K562 (cell line): ENCODE results near the gene RAI14. TPM values are rescaled to one million over a fixed set of nuclear protein-coding genes. Genes with fewer than 3 reads are reported as not detected.

ENCODE experiments used
- ATAC-seq: fragments of 200-7000 bp; cut with Tn5 transposase; 3 replicates; pipeline ENCODE4 v1.9.1; 2020; ENCODE audit warnings: moderate library complexity
- BruUV-seq: library from RNA; stranded (reverse); fragments of 400-500 nt; replicated peaks from 2 replicates; lab custom pipeline; 2021; lab: Mats Ljungman, UMichigan
- CTCF ChIA-PET: fragments of 300-600 bp; formaldehyde crosslinking; extraction: SDS; loops from one replicate; lab custom pipeline; 2021; ENCODE audit warnings: low intra/inter-chr PET ratio; lab: Yijun Ruan, JAX
- POLR2A ChIA-PET: fragments of 300-600, 350-650 bp; sonication (Branson Sonifier 250); formaldehyde crosslinking; extraction: SDS; loops from one replicate; lab custom pipeline; 2021; ENCODE audit warnings: antibody characterized with exemption, inconsistent platforms; lab: Yijun Ruan, JAX
- DNase-seq, 4 experiments: peaks; one replicate each; pipeline versions ENCODE4 v3.0.0 to v3.0.0-alpha.2; 2011 to 2018; ENCODE audit warnings: low spot score in 3 of 4, mixed read lengths in 3 of 4; ENCODE audit errors: extremely low read depth in 1 of 4
- FAIRE-seq: peaks from 2 replicates; lab custom pipeline; 2011; peaks lifted over from hg19 to GRCh38; lab: Jason Lieb, UNC
- H2AFZ ChIP-seq: 2 replicates; pipeline ENCODE4 v1.6.0; 2011; ENCODE audit warnings: low read depth, low read length, control low read depth, inconsistent platforms
- H3K27ac ChIP-seq: fragments of 200-600 bp; 3 replicates; pipeline ENCODE4 v1.8.0; 2011; ENCODE audit warnings: low read depth, mild to moderate bottlenecking, control low read depth, inconsistent platforms, low read length, moderate library complexity, mixed read lengths; ENCODE audit errors: extremely low read depth
- H3K27me3 ChIP-seq, 2 experiments: fragments of 300-600 bp in 1 of 2; 2 replicates in 1 of 2; 3 replicates in 1 of 2; pipeline versions ENCODE4 v1.6.0 to v1.8.0; 2011; ENCODE audit warnings: inconsistent platforms in 2 of 2, low read length in 2 of 2, mild to moderate bottlenecking in 1 of 2, mixed read lengths in 1 of 2, moderate library complexity in 1 of 2; ENCODE audit not compliant: control insufficient read depth in 2 of 2, insufficient read depth in 2 of 2
- H3K36me3 ChIP-seq: fragments of 300-600 bp; 3 replicates; pipeline ENCODE4 v1.8.0; 2011; ENCODE audit warnings: mild to moderate bottlenecking, low read length, inconsistent platforms; ENCODE audit not compliant: control insufficient read depth, insufficient read depth
- H3K4me1 ChIP-seq, 2 experiments: fragments of 200-600 bp in 1 of 2; replicated peaks in 1 of 2; 2 replicates in 1 of 2; 3 replicates in 1 of 2; pipeline versions ENCODE4 v1.5.1 to v1.8.0; 2011; ENCODE audit warnings: inconsistent platforms in 2 of 2, low read length in 2 of 2, mild to moderate bottlenecking in 1 of 2, mixed read lengths in 1 of 2, moderate library complexity in 1 of 2; ENCODE audit not compliant: control insufficient read depth in 2 of 2, insufficient read depth in 2 of 2
- H3K4me2 ChIP-seq: 2 replicates; pipeline ENCODE4 v1.6.1; 2011; ENCODE audit warnings: low read length, control low read depth, inconsistent platforms, mixed read lengths; ENCODE audit not compliant: insufficient read depth
- H3K4me3 ChIP-seq: fragments of 200-600 bp; sonication (generic), shearing (Covaris generic); 2 replicates; pipeline ENCODE4 v1.5.1; 2016; ENCODE audit warnings: control low read depth, inconsistent platforms
- H3K79me2 ChIP-seq: fragments of 200-600 bp; 3 replicates; pipeline ENCODE4 v1.8.0; 2011; ENCODE audit warnings: low read length, inconsistent platforms; ENCODE audit not compliant: control insufficient read depth, insufficient read depth
- H3K9ac ChIP-seq, 2 experiments: 2 replicates each; pipeline versions ENCODE4 v1.6.0 to v1.6.1; 2011; ENCODE audit warnings: low read depth in 2 of 2, low read length in 2 of 2, control low read depth in 1 of 2, inconsistent platforms in 1 of 2, mild to moderate bottlenecking in 1 of 2, mixed read lengths in 1 of 2; ENCODE audit not compliant: insufficient read depth in 1 of 2
- H3K9me1 ChIP-seq: one replicate; pipeline ENCODE4 v1.6.0; 2011; ENCODE audit warnings: inconsistent platforms, mild to moderate bottlenecking, low read length, moderate library complexity; ENCODE audit not compliant: control insufficient read depth, insufficient read depth
- H3K9me3 ChIP-seq: replicated peaks from 2 replicates; pipeline ENCODE4 v1.5.1; 2011; ENCODE audit warnings: low read depth, low read length, inconsistent platforms; ENCODE audit not compliant: control insufficient read depth, insufficient read depth
- H4K20me1 ChIP-seq: replicated peaks from 2 replicates; pipeline ENCODE4 v1.6.1; 2011; ENCODE audit warnings: low read length, inconsistent platforms, mixed read lengths; ENCODE audit not compliant: control insufficient read depth, insufficient read depth
- ARNT ChIP-seq, 2 experiments: fragments of 450-650 bp; IDR thresholded peaks; 2 replicates each; pipeline ENCODE4 v1.6.1; 2016; ENCODE audit warnings: mild to moderate bottlenecking in 1 of 2
- CBFA2T2 ChIP-seq: fragments of 450-650 bp; conservative IDR thresholded peaks from 2 replicates; pipeline ENCODE4 v1.6.1; 2017; ENCODE audit warnings: mild to moderate bottlenecking
- CBFA2T3 ChIP-seq: fragments of 450-650 bp; IDR thresholded peaks from 2 replicates; pipeline ENCODE4 v1.6.1; 2017
- CHCHD3 ChIP-seq: fragments of 250-450 bp; sonication (Bioruptor Pico); IDR thresholded peaks from 2 replicates; pipeline ENCODE4 v2.1.2; 2022; ENCODE audit warnings: mild to moderate bottlenecking
- CTCF ChIP-seq, 3 experiments: IDR thresholded peaks in 2 of 3; conservative IDR thresholded peaks in 1 of 3; 2 replicates each; pipeline ENCODE4 v1.5.1; 2011 to 2012; ENCODE audit warnings: low read length in 3 of 3, mild to moderate bottlenecking in 3 of 3, control low read depth in 2 of 3, improper control_type of control experiment in 1 of 3, inconsistent platforms in 1 of 3, low read depth in 1 of 3, mixed read lengths in 1 of 3, moderate library complexity in 1 of 3; ENCODE audit not compliant: insufficient read depth in 2 of 3
- E2F8 ChIP-seq: fragments of 450-650 bp; IDR thresholded peaks from 2 replicates; pipeline ENCODE4 v1.7.1; 2018; ENCODE audit warnings: mild to moderate bottlenecking, low read depth; ENCODE audit not compliant: partially characterized antibody
- FOSL1 ChIP-seq: fragments of 200-800 bp; sonication (Bioruptor generic); conservative IDR thresholded peaks from 2 replicates; pipeline ENCODE4 v1.6.1; 2016; ENCODE audit warnings: missing genetic modification characterization, missing compliant biosample characterization
- HSF4 ChIP-seq: fragments of 250-450 bp; sonication (Bioruptor Pico); IDR thresholded peaks from 2 replicates; pipeline ENCODE4 v2.1.2; 2022; ENCODE audit warnings: mild to moderate bottlenecking, moderate library complexity, borderline replicate concordance
- POLR2H ChIP-seq: IDR thresholded peaks from 2 replicates; pipeline ENCODE4 v1.6.1; 2016; ENCODE audit warnings: missing genetic modification characterization, low read depth, mild to moderate bottlenecking, control low read depth, missing compliant biosample characterization, moderate library complexity
- PRMT5 ChIP-seq: sonication (generic); formaldehyde crosslinking; IDR thresholded peaks from 2 replicates; pipeline ENCODE4 v1.5.0; 2020; ENCODE audit warnings: missing genetic modification reagents
- RERE ChIP-seq: sonication (generic); formaldehyde crosslinking; IDR thresholded peaks from 2 replicates; pipeline ENCODE4 v1.8.0; 2023; ENCODE audit warnings: missing genetic modification reagents, mild to moderate bottlenecking, borderline replicate concordance
- ZNF282 ChIP-seq: sonication (generic); formaldehyde crosslinking; IDR thresholded peaks from 2 replicates; pipeline ENCODE4 v1.8.1; 2023; ENCODE audit warnings: missing genetic modification reagents
- WGBS: fragments of 100-300 bp; shearing (Covaris generic); methylation state at CpG from one replicate; pipeline ENCODE4 v1.1.6; 2016; ENCODE audit warnings: low coverage, mixed read lengths; ENCODE audit not compliant: insufficient coverage; ENCODE audit errors: missing lambda C conversion rate; 5-methylcytosine and 5-hydroxymethylcytosine counted together
- in situ Hi-C: fragments of 300-500 bp; cut with MboI; formaldehyde crosslinking; loops from 4 replicates; pipeline ENCODE4 v1.15.0; 2018; ENCODE audit warnings: inconsistent platforms, mixed read lengths
- intact Hi-C: fragments of 100-400 bp; cut with micrococcal nuclease; formaldehyde crosslinking; loops from 2 replicates; pipeline ENCODE4 v1.14.2; 2022
- polyA plus RNA-seq, 8 experiments: library from polyadenylated mRNA; depleted of rRNA in 4 of 8; stranded (reverse) in 5 of 8; unstranded in 3 of 8; fragments of >200 nt; fragmentation: Nextera tagmentation in 2 of 8; fragmentation: Illumina TruSeq in 1 of 8; extraction: Ambion mirVana in 2 of 8; extraction: Trizol in 1 of 8; gene quantifications; 2 replicates each; pipeline versions ENCODE4 v1.2.1 to v1.2.3, GENCODE V29; 2011 to 2014; ENCODE audit warnings: inconsistent platforms in 1 of 8, missing spikeins in 1 of 8
- total RNA-seq, 7 experiments: library from RNA; depleted of rRNA in 6 of 7; stranded (reverse); fragments of >200 nt in 6 of 7; fragmentation: Illumina TruSeq in 2 of 7; extraction: Trizol in 2 of 7; gene quantifications; 2 replicates each; pipeline versions ENCODE4 v1.2.1 to v1.2.3, GENCODE V29; 2011 to 2021; ENCODE audit warnings: low replicate concordance in 1 of 7

Gene RAI14
- total and polyA plus RNA-seq, 9 of the 15 experiments (the other 6 are each of a cell fraction or from before 2014, with no cell fraction given), result 11.3 to 82.5 (median 34.8) TPM

- in situ Hi-C loops, result no loop called here
- 45% methylated on average over 5 of the region's 5 CpGs for WGBS
- no peak for FAIRE-seq
- TF ChIP-seq RERE (CRISPR knock-in tag) (no peak), POLR2H (tag) (no peak), CTCF (IDR thresholded peaks at IDR 0.05 in 2 of 3, conservative IDR thresholded peaks at IDR 0.05 in 1 of 3; ENCODE audit: insufficient read depth in 2 of 3, low read depth in 1 of 3, low read length in 3 of 3) (peak in 1 of 3 experiments; percentile 25; a peak in 1 of 6 replicates), HSF4 (CRISPR knock-in tag) (no peak), CBFA2T3 (peak; percentile 59), CBFA2T2 (0 out of 2 replicates have a peak, but pooled peaks have one; percentile 30), E2F8 (no peak), ARNT (IDR thresholded peaks at IDR 0.05) (no peak), PRMT5 (CRISPR knock-in tag) (no peak), CHCHD3 (no peak), ZNF282 (CRISPR knock-in tag) (no peak), FOSL1 (tag) (peak; percentile 37; the same call in 1 of the 2 replicates)
These were observed 132.9 kb downstream of the RAI14 start for GRCh38 chr5:34789021-34789531.

More at GRCh38 chr5:34789021-34789531, 132.9 kb downstream of the RAI14 start:
- H3K27me3 ChIP-seq, result no peaks in the 10 kb centered on the region
- H3K79me2 ChIP-seq, result no peaks in the 10 kb centered on the region
- peak; percentile 57 for ATAC-seq
- no peaks in the 10 kb centered on the region for H4K20me1 ChIP-seq
- H3K4me2 ChIP-seq, result no peak overlapping the region
- intact Hi-C loops, result no loop called here
- no peak overlapping the region for H3K27ac ChIP-seq
- ChIA-PET CTCF (no interaction called here), POLR2A (interaction anchor here (0.6 kb wide), 1 partner anchor 50 kb away, joined by 4 read pairs; no protein-coding TSS in a partner anchor)
- no peaks in the 10 kb centered on the region for H3K9me1 ChIP-seq
- H3K4me3 ChIP-seq, result no peak overlapping the region
- H2AFZ ChIP-seq, result no peak overlapping the region
- peaks cover 6% of the 10 kb centered on the region for H3K9me3 ChIP-seq
- no TSS peak for BruUV-seq
- peak in 1 of 4 experiments; percentile 16 for DNase-seq
- no peaks in the 10 kb centered on the region; a peak in 2 of 5 replicates for H3K4me1 ChIP-seq
- no peak overlapping the region for H3K9ac ChIP-seq
- no peaks in the 10 kb centered on the region for H3K36me3 ChIP-seq
